ENCODE results near the gene TCP11L1. TPM values are rescaled to one million over a fixed set of nuclear protein-coding genes. Genes with fewer than 3 reads are reported as not detected.
A peak's percentile ranks its signal among the peaks of the same experiment; 100 is the strongest.
"Not testable (repeated sequence)": the region's sequence is repeated elsewhere in the genome, so short reads cannot be mapped to it uniquely, and the experiment has no call there.

The TCP11L1 gene
- total RNA-seq, 1 donor from 2014 or later, result 42.0 TPM

DNA sequence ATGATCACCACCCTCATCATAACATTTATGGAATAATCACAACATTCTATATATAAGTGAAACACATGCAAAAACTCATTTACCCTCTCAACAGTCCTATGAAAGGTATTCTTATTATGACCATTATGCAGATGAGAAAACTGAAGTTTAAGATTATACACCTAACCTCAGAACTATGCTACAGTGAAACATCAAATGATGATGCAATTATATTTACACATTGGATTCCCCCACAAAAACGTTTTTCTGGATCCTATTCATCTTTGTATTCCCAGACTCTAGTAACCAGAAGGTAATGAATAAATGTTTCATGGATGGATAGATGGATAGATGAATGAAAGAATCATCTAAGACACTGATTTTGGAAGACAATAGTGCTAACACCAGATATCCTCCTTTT lies 54.8 kb downstream of the TCP11L1 start:
- H3K27me3 Mint-ChIP-seq (ENCODE audit: unreplicated experiment), result no peaks in the 10 kb centered on the region
- no peak overlapping the region for H3K27ac Mint-ChIP-seq (ENCODE audit: unreplicated experiment)
- TF ChIP-seq, protein P1, sequence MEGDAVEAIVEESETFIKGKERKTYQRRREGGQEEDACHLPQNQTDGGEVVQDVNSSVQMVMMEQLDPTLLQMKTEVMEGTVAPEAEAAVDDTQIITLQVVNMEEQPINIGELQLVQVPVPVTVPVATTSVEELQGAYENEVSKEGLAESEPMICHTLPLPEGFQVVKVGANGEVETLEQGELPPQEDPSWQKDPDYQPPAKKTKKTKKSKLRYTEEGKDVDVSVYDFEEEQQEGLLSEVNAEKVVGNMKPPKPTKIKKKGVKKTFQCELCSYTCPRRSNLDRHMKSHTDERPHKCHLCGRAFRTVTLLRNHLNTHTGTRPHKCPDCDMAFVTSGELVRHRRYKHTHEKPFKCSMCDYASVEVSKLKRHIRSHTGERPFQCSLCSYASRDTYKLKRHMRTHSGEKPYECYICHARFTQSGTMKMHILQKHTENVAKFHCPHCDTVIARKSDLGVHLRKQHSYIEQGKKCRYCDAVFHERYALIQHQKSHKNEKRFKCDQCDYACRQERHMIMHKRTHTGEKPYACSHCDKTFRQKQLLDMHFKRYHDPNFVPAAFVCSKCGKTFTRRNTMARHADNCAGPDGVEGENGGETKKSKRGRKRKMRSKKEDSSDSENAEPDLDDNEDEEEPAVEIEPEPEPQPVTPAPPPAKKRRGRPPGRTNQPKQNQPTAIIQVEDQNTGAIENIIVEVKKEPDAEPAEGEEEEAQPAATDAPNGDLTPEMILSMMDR (IDR thresholded peaks at IDR 0.05; ENCODE audit: partially characterized antibody, unreplicated experiment), result no peak
- no peaks in the 10 kb centered on the region for H3K36me3 Mint-ChIP-seq (ENCODE audit: unreplicated experiment)
- no peak overlapping the region for H3K4me3 Mint-ChIP-seq (ENCODE audit: unreplicated experiment)
- no peaks in the 10 kb centered on the region for H3K4me1 Mint-ChIP-seq (ENCODE audit: low read depth, unreplicated experiment)
- H3K9me3 Mint-ChIP-seq (ENCODE audit: unreplicated experiment), result no peaks in the 10 kb centered on the region
- no peak for DNase-seq

DNA sequence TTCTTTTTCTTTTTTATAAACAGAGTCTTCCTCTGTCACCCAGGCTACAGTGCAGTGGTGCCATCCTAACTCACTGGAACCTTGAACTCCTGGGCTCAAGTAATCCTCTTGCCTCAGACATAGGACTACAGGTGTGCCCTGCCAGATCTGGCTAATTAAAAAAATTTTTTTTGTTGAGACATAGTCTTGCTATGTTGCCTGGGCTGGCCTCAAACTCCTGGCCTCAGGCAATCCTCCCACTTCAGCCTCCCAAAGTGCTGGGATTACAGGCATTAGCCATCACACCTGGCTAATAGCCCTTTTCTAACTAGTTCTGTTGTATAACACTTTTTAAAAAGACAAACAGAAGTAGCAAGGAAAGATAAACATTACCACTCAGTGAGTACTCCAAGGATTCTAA lies 64.5 kb downstream of the TCP11L1 start:
- Mint-ChIP-seq H3K36me3 (ENCODE audit: unreplicated experiment) (no peaks in the 10 kb centered on the region), H3K27ac (ENCODE audit: unreplicated experiment) (no peak overlapping the region), H3K4me3 (ENCODE audit: unreplicated experiment) (no peak overlapping the region), H3K27me3 (ENCODE audit: unreplicated experiment) (no peaks in the 10 kb centered on the region), H3K4me1 (ENCODE audit: low read depth, unreplicated experiment) (no peaks in the 10 kb centered on the region), H3K9me3 (ENCODE audit: unreplicated experiment) (no peaks in the 10 kb centered on the region)
- DNase-seq, result no peak
- TF ChIP-seq, protein P1 (IDR thresholded peaks at IDR 0.05; ENCODE audit: partially characterized antibody, unreplicated experiment), result no peak

DNA sequence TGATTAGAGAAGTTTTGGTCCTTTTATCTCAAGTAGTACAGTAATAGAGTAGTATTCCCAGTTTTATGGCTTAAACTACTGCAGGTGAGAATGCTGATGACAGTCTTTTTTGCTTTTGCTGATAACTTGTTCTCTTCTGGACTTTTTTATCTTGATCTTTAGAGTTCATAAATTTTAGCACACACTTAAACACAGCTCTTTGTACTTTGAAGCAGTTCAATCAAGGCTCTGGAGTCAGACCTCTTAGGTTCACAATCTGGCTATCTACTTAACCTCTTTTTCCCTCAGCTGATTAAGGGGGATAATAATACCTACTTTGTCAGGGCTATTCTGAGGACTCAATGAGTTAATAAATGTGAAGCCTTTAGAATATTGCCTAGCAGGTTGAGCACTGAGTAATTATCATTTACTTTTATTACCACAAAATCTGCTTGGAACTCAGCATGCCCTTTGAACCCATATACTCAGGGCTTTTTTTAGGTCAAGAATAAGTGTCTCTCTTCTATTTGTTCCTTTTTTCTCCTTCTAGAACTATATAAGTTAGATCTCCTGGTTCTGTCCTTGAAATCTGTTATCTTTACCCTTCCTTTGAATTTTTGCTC lies 70.0 kb downstream of the TCP11L1 start:
- Mint-ChIP-seq H3K27me3 (ENCODE audit: unreplicated experiment) (no peaks in the 10 kb centered on the region), H3K4me3 (ENCODE audit: unreplicated experiment) (no peak overlapping the region), H3K27ac (ENCODE audit: unreplicated experiment) (peak overlapping the region; percentile 59), H3K9me3 (ENCODE audit: unreplicated experiment) (no peaks in the 10 kb centered on the region), H3K4me1 (ENCODE audit: low read depth, unreplicated experiment) (peaks cover 8% of the 10 kb centered on the region), H3K36me3 (ENCODE audit: unreplicated experiment) (no peaks in the 10 kb centered on the region)
- TF ChIP-seq, protein P1 (IDR thresholded peaks at IDR 0.05; ENCODE audit: partially characterized antibody, unreplicated experiment), result no peak
- DNase-seq, result no peak

DNA sequence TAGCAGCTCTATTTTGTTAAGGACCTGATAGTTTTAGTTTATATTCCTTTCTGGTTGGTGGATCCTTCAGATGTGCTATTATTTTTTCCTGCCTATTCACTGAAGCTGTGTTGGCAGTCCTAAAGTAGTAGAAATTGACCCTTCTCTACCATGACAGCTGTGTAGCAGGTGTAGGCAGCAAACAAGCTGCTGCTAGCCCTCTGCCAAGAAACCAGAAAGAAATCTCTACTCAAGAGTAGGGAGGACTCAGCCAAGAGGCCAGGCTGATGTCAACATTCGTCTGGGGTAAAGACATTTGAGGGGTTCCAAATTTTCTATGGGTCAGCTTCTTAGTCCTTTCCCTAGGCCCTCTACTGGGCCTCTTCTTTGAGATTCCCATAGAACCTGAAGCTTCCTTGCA lies 70.7 kb downstream of the TCP11L1 start:
- H3K27ac Mint-ChIP-seq (ENCODE audit: unreplicated experiment), result peak overlapping the region; percentile 59
- peaks cover 8% of the 10 kb centered on the region for H3K4me1 Mint-ChIP-seq (ENCODE audit: low read depth, unreplicated experiment)
- no peaks in the 10 kb centered on the region for H3K27me3 Mint-ChIP-seq (ENCODE audit: unreplicated experiment)
- no peaks in the 10 kb centered on the region for H3K9me3 Mint-ChIP-seq (ENCODE audit: unreplicated experiment)
- no peak overlapping the region for H3K4me3 Mint-ChIP-seq (ENCODE audit: unreplicated experiment)
- H3K36me3 Mint-ChIP-seq (ENCODE audit: unreplicated experiment), result no peaks in the 10 kb centered on the region
- TF ChIP-seq, protein P1 (IDR thresholded peaks at IDR 0.05; ENCODE audit: partially characterized antibody, unreplicated experiment), result no peak
- DNase-seq, result peak; percentile 19

DNA sequence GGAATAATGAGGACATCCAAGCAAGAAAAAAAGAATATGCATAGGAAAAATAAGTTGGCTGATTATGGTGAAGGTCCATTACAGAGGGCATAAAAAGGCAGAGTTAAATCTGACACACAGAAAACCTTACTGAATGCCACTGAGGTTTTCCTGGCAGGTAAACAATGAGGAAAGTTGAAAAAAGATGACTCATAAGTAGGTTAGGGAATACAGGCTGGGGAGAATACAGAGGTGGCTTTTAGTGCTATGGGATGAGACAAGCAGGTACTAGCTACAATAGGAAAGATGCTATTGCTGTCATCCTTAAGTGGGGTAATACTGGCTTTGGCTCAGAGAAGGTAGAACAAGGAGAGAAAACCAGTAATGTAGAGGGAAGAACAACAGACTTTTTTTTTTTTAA lies 77.2 kb downstream of the TCP11L1 start:
- Mint-ChIP-seq H3K36me3 (ENCODE audit: unreplicated experiment) (no peaks in the 10 kb centered on the region), H3K27me3 (ENCODE audit: unreplicated experiment) (no peaks in the 10 kb centered on the region), H3K9me3 (ENCODE audit: unreplicated experiment) (no peaks in the 10 kb centered on the region), H3K4me1 (ENCODE audit: low read depth, unreplicated experiment) (peaks cover 4% of the 10 kb centered on the region), H3K27ac (ENCODE audit: unreplicated experiment) (no peak overlapping the region), H3K4me3 (ENCODE audit: unreplicated experiment) (no peak overlapping the region)
- TF ChIP-seq, protein P1 (IDR thresholded peaks at IDR 0.05; ENCODE audit: partially characterized antibody, unreplicated experiment), result no peak
- no peak for DNase-seq

DNA sequence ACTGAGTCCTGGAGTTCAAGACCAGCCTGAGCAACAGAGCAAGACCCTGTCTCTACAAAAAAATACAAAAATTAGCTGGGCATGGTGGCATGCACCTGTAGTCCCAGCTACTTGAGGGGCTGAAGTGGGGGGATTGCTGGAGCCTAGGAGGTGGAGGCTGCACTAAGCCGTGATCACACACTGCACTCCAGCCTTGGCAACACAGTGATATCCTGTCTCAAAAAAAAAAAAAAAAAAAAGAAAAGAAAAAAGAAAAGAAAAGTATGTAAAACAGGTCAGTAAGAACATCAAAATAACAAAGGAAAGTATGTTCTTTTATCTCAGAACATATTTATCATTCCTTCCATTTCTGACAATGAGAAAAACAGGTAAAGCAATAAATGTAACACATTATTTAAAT lies 83.3 kb downstream of the TCP11L1 start:
- DNase-seq; H3K4me1 Mint-ChIP-seq (ENCODE audit: low read depth, unreplicated experiment); H3K9me3 Mint-ChIP-seq (ENCODE audit: unreplicated experiment); H3K36me3 Mint-ChIP-seq (ENCODE audit: unreplicated experiment); H3K4me3 Mint-ChIP-seq (ENCODE audit: unreplicated experiment); H3K27me3 Mint-ChIP-seq (ENCODE audit: unreplicated experiment); H3K27ac Mint-ChIP-seq (ENCODE audit: unreplicated experiment): not testable (repeated sequence)

All from glutamatergic neuron (in vitro differentiated cells).